NCI-H446 (cell line): ENCODE results near the gene TSC1.
"Not testable (repeated sequence)": the region's sequence is repeated elsewhere in the genome, so short reads cannot be mapped to it uniquely, and the experiment has no call there.

Experiments used
- DNase-seq, 2 experiments: peaks; one replicate each; lab custom pipeline; 2025; lab: John Stamatoyannopoulos, UW

Gene TSC1

GRCh38 chr9:132944294-132945185, at the start of gene TSC1:
Gene TSC1 (minus strand): TSS chr9:132944616. CDS start chr9:132928872, 15,744 bp downstream.
- DNase-seq: peak; percentile 71 to 88

- no peak for DNase-seq
Measured at GRCh38 chr9:132993511-132993939, 49.1 kb upstream of the TSC1 start.

- DNase-seq: no peak
Measured at GRCh38 chr9:132991351-132992300, 47.2 kb upstream of the TSC1 start.

GRCh38 chr9:132990781-132991180, 46.4 kb upstream of the TSC1 start:
- DNase-seq: no peak

GRCh38 chr9:132989998-132990557, 45.7 kb upstream of the TSC1 start:
- not testable (repeated sequence) for DNase-seq

- no peak for DNase-seq
Measured at GRCh38 chr9:132989414-132989996, 45.1 kb upstream of the TSC1 start.

GRCh38 chr9:132989014-132989310, 44.5 kb upstream of the TSC1 start:
- DNase-seq: no peak

GRCh38 chr9:132988244-132989013, 44.0 kb upstream of the TSC1 start:
- no peak for DNase-seq

- no peak for DNase-seq
Measured at GRCh38 chr9:132986640-132987620, 42.5 kb upstream of the TSC1 start.

GRCh38 chr9:132986114-132986513, 41.7 kb upstream of the TSC1 start:
- DNase-seq: no peak

- no peak for DNase-seq
Measured at GRCh38 chr9:132985489-132985888, 41.1 kb upstream of the TSC1 start.

- no peak for DNase-seq
Measured at GRCh38 chr9:132985071-132985350, 40.6 kb upstream of the TSC1 start.

GRCh38 chr9:132984202-132985070, 40.0 kb upstream of the TSC1 start:
- DNase-seq: no peak

- no peak for DNase-seq
Measured at GRCh38 chr9:132983491-132984201, 39.2 kb upstream of the TSC1 start.

- no peak for DNase-seq
Measured at GRCh38 chr9:132982458-132982857, 38.0 kb upstream of the TSC1 start.

- no peak for DNase-seq
Measured at GRCh38 chr9:132980157-132980556, 35.7 kb upstream of the TSC1 start.

GRCh38 chr9:132978451-132979131, 34.2 kb upstream of the TSC1 start, which contains the start of gene GFI1B:
Gene GFI1B (plus strand): TSS chr9:132978694. CDS start chr9:132986679, 7,985 bp downstream.
- DNase-seq: no peak

- no peak for DNase-seq
Measured at GRCh38 chr9:132978112-132978450, 33.7 kb upstream of the TSC1 start.
